OCI-LY1 (cell line): ENCODE results near the gene CPD.

Experiments used
- CTCF ChIP-seq: fragments of 200-600 bp; sonication (generic), shearing (Covaris generic); IDR thresholded peaks from 2 replicates; pipeline ENCODE4 v1.5.1; 2017; ENCODE audit warnings: mild to moderate bottlenecking, antibody characterized with exemption, low read length, moderate library complexity, mixed read lengths
- EZH2 ChIP-seq: fragments of 200-600 bp; sonication (generic), shearing (Covaris generic); IDR thresholded peaks from 2 replicates; pipeline ENCODE4 v1.8.0; 2017; ENCODE audit warnings: borderline replicate concordance, mixed run types, mild to moderate bottlenecking, antibody characterized with exemption, low read length, moderate library complexity, mixed read lengths

- TF ChIP-seq CTCF, result no peak
- no peak for TF ChIP-seq EZH2
Measured at GRCh38 chr17:30375661-30376060, 3.1 kb upstream of the CPD start.
